Measurements from ENCODE around the gene MOB3C.

- TF ChIP-seq, protein P1, sequence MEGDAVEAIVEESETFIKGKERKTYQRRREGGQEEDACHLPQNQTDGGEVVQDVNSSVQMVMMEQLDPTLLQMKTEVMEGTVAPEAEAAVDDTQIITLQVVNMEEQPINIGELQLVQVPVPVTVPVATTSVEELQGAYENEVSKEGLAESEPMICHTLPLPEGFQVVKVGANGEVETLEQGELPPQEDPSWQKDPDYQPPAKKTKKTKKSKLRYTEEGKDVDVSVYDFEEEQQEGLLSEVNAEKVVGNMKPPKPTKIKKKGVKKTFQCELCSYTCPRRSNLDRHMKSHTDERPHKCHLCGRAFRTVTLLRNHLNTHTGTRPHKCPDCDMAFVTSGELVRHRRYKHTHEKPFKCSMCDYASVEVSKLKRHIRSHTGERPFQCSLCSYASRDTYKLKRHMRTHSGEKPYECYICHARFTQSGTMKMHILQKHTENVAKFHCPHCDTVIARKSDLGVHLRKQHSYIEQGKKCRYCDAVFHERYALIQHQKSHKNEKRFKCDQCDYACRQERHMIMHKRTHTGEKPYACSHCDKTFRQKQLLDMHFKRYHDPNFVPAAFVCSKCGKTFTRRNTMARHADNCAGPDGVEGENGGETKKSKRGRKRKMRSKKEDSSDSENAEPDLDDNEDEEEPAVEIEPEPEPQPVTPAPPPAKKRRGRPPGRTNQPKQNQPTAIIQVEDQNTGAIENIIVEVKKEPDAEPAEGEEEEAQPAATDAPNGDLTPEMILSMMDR (conservative IDR thresholded peaks at IDR 0.05 in 1 of 2, IDR thresholded peaks at IDR 0.05 in 1 of 2; ENCODE audit: low read depth in 1 of 2, low read length in 2 of 2), result no peak
- no peak for TF ChIP-seq EZH2 (IDR thresholded peaks at IDR 0.05; ENCODE audit: low read length, missing control alignments)
These were observed 30.2 kb upstream of the MOB3C start for GRCh38 chr1:46646844-46647243.

All from fibroblast of lung (primary cell).